ENCODE data around the gene SIRT7. TPM values are rescaled to one million over a fixed set of nuclear protein-coding genes. Genes with fewer than 3 reads are reported as not detected.

SIRT7 gene
- total RNA-seq, 1 donor from 2014 or later, result 32.8 TPM

DNA sequence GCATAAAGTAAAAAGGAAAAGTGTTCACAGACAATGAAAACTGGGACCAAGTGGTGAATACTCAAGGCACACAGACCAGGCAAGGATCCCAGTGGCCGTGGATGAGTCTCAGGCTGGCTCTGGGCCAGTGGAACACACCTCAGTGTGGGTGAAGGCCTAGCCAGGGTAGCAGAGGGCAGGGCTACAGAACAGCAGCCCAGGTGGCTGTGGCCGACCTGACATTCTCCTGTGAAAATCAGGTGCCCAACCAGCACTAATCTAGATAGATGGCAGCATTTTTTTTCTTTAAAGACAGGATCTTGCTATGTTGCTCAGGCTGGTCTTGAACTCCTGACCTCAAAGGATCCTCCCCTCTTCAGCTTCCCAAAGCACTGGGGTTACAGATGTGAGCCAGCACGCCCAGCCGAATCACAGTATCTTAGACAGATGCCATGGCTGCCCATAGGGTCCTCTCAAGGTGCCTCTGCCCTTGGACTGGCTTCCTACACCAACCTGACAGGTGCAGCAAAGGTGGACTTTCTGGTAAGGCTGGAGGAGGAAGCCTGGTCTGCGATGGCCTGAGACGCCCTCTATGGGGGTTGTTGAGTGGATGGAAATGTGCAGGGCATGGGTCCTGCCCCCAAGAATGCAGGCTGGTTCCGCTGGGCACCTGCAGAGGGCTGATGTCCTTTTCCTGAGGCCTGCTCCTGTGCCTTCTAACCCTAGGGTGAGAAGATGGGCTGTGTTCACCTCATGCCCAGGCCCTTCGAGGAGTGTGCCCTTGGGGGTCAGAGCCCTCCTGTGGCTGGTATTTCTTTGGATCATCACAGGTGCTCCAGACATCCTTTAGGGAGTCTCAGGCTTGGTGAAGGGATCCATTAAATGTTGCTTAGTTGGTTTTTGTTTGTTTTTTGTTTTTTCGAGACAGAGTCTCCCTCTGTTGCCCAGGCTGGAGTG is 53.9 kb downstream of the SIRT7 start:
- TF ChIP-seq, protein P1, sequence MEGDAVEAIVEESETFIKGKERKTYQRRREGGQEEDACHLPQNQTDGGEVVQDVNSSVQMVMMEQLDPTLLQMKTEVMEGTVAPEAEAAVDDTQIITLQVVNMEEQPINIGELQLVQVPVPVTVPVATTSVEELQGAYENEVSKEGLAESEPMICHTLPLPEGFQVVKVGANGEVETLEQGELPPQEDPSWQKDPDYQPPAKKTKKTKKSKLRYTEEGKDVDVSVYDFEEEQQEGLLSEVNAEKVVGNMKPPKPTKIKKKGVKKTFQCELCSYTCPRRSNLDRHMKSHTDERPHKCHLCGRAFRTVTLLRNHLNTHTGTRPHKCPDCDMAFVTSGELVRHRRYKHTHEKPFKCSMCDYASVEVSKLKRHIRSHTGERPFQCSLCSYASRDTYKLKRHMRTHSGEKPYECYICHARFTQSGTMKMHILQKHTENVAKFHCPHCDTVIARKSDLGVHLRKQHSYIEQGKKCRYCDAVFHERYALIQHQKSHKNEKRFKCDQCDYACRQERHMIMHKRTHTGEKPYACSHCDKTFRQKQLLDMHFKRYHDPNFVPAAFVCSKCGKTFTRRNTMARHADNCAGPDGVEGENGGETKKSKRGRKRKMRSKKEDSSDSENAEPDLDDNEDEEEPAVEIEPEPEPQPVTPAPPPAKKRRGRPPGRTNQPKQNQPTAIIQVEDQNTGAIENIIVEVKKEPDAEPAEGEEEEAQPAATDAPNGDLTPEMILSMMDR (IDR thresholded peaks at IDR 0.05), result no peak
- no peak for DNase-seq
- Histone ChIP-seq H3K27ac (no peak overlapping the region), H3K4me3 (no peak overlapping the region), H3K9me3 (no peaks in the 10 kb centered on the region), H3K36me3 (peaks cover 59% of the 10 kb centered on the region), H3K27me3 (ENCODE audit: low read depth) (no peaks in the 10 kb centered on the region), H3K4me1 (peaks cover 69% of the 10 kb centered on the region)
- intact Hi-C loops (cut with DNase I), result no loop called here
- ATAC-seq, result no peak

DNA sequence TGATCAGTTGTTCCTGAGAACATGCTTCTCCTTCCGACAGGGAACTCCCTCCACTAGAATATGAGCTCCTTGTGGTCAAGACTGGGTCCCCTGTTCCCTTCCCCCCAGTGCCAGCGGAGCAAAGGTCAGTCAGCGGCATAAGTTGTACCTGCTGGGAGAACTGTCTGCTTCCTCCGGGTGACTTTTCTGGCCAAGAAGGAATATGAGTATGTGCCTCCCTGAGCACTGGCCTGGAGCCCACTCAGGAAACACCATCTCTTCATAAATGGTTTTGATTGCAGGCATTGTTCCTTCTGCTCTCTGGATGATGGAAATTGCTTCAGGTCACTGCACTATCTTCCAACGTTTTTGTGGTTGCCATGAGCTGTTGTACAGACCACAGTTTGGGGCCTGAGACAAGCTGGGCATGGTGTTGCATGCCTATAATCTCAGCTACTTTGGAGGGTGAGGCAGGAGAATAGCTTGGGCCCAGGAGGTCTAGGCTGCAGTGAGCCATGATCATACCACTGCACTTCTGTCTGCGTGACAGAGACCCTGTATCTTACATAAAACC is 54.8 kb downstream of the SIRT7 start:
- Histone ChIP-seq H3K27me3 (ENCODE audit: low read depth) (no peaks in the 10 kb centered on the region), H3K4me1 (peaks cover 69% of the 10 kb centered on the region), H3K36me3 (peaks cover 59% of the 10 kb centered on the region), H3K4me3 (no peak overlapping the region), H3K9me3 (no peaks in the 10 kb centered on the region), H3K27ac (no peak overlapping the region)
- TF ChIP-seq, protein P1 (IDR thresholded peaks at IDR 0.05), result no peak
- ATAC-seq (no peak), DNase-seq (no peak)
- intact Hi-C loops (cut with DNase I), result no loop called here

Other genes with a start within 250 kb of the SIRT7 start
- gene ARL16, start 234.4 kb downstream of the SIRT7 start, total RNA-seq, result 19.0 TPM
- 92.0 TPM for gene HGS, start 234.2 kb downstream of the SIRT7 start, total RNA-seq
- 35.0 TPM for gene MRPL12, start 214.8 kb downstream of the SIRT7 start, total RNA-seq
- 7.3 TPM for gene SLC25A10, start 205.9 kb downstream of the SIRT7 start, total RNA-seq
- not detected for gene GCGR, start 114.0 kb downstream of the SIRT7 start, total RNA-seq
- 69.2 TPM for gene MCRIP1, start 84.9 kb downstream of the SIRT7 start, total RNA-seq
- gene PPP1R27, start 83.1 kb downstream of the SIRT7 start, total RNA-seq, result not detected
- 432 TPM for gene P4HB, start 57.6 kb downstream of the SIRT7 start, total RNA-seq
- gene ARHGDIA, start 46.8 kb downstream of the SIRT7 start, total RNA-seq, result 331 TPM
- 42.7 TPM for gene ALYREF, start 26.6 kb downstream of the SIRT7 start, total RNA-seq
- 81.9 TPM for gene ANAPC11, start 26.5 kb downstream of the SIRT7 start, total RNA-seq
- 0.71 TPM for gene NPB, start 15.9 kb downstream of the SIRT7 start, total RNA-seq
- 39.7 TPM for gene PCYT2, start 6.8 kb downstream of the SIRT7 start, total RNA-seq
- gene MAFG, start 9.6 kb upstream of the SIRT7 start, total RNA-seq, result 30.7 TPM
- gene PYCR1, start 19.1 kb upstream of the SIRT7 start, total RNA-seq, result 23.0 TPM
- not detected for gene MYADML2, start 29.1 kb upstream of the SIRT7 start, total RNA-seq
- gene NOTUM, start 43.0 kb upstream of the SIRT7 start, total RNA-seq, result 4.4 TPM
- 45.3 TPM for gene ASPSCR1, start 59.5 kb upstream of the SIRT7 start, total RNA-seq
- 43.8 TPM for gene CENPX, start 104.7 kb upstream of the SIRT7 start, total RNA-seq
- 17.3 TPM for gene LRRC45, start 105.1 kb upstream of the SIRT7 start, total RNA-seq
- gene RAC3, start 113.5 kb upstream of the SIRT7 start, total RNA-seq, result 2.8 TPM
- gene DCXR, start 119.5 kb upstream of the SIRT7 start, total RNA-seq, result 133 TPM
- gene RFNG, start 133.6 kb upstream of the SIRT7 start, total RNA-seq, result 35.1 TPM
- 71.5 TPM for gene GPS1, start 133.7 kb upstream of the SIRT7 start, total RNA-seq
- 85.1 TPM for gene DUS1L, start 147.6 kb upstream of the SIRT7 start, total RNA-seq
- 302 TPM for gene FASN, start 180.1 kb upstream of the SIRT7 start, total RNA-seq